ENCODE data around the gene MLYCD.

The MLYCD gene

DNA sequence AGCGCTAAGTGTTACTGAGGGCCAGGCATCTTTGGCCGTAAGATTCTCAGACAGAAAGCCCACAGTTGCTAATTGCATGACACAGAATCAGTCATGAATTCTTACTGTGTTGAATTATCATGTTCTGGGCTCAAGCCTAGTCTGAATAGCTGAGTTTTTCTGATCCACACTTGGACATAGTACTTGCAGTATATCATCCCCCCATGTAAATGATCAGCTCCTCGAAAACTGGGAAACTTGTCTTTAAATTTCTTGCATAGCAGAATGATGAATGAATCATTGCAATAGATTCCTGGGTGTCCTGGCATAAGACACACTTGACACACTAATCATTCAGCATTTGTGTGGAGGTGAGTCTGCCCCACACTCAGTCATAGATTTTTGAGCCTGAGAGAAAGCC, 2.2 kb downstream of the MLYCD start:
- ChIA-PET CTCF (interaction anchor here (1.0 kb wide), 1 partner anchor 26 kb away, joined by 3 read pairs; no protein-coding TSS in a partner anchor), POLR2A (ENCODE audit: low non-redundant PET) (no interaction called here)
- TF ChIP-seq, protein P1, sequence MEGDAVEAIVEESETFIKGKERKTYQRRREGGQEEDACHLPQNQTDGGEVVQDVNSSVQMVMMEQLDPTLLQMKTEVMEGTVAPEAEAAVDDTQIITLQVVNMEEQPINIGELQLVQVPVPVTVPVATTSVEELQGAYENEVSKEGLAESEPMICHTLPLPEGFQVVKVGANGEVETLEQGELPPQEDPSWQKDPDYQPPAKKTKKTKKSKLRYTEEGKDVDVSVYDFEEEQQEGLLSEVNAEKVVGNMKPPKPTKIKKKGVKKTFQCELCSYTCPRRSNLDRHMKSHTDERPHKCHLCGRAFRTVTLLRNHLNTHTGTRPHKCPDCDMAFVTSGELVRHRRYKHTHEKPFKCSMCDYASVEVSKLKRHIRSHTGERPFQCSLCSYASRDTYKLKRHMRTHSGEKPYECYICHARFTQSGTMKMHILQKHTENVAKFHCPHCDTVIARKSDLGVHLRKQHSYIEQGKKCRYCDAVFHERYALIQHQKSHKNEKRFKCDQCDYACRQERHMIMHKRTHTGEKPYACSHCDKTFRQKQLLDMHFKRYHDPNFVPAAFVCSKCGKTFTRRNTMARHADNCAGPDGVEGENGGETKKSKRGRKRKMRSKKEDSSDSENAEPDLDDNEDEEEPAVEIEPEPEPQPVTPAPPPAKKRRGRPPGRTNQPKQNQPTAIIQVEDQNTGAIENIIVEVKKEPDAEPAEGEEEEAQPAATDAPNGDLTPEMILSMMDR (conservative IDR thresholded peaks at IDR 0.05; ENCODE audit: low read depth), result no peak
- DNase-seq (ENCODE audit: low spot score), result no peak
- no peak overlapping the region for H3K27ac ChIP-seq

DNA sequence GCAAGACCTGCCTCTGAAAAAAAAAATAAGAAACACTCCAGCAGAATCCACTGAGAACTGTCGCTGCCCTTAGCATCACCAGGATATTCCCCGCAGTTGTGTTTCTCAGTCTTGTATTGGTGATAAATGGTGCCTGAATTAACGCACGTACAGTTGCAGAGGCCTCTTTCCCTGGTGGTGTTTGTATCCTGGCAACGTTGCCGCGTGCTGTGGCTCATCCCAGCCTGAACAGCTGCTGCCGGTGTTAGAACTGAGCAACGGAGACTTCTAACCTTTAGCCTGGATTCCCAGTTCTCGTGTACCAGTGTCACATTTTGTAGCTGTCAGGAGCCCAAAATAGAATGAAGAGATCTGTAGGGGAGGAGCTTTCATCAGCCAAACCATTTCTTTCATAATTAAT, 4.8 kb downstream of the MLYCD start:
- ChIA-PET CTCF (interaction anchor here (0.7 kb wide), 1 partner anchor 51 kb away, joined by 3 read pairs; no protein-coding TSS in a partner anchor), POLR2A (ENCODE audit: low non-redundant PET) (no interaction called here)
- TF ChIP-seq, protein P1 (conservative IDR thresholded peaks at IDR 0.05; ENCODE audit: low read depth), result no peak
- no peak for DNase-seq (ENCODE audit: low spot score)
- no peak overlapping the region for H3K27ac ChIP-seq

DNA sequence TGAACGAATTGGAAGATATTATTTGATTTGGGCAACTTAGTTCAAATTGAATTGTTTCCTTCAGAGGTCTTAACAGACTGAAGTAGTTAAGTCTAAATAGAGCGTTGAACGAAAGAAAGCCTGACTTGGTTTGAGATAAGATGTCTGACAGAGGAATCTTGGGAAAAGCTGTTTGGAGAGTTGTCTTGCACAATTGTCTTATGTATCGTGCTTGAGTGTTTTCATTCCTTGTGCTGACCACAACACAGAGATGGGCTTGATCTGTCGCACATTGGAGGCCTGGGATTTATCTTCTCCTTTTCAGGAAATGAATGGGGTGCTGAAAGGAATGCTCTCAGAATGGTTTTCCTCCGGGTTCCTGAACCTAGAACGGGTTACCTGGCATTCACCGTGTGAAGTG, 7.8 kb downstream of the MLYCD start:
- no peak for DNase-seq (ENCODE audit: low spot score)
- TF ChIP-seq, protein P1 (conservative IDR thresholded peaks at IDR 0.05; ENCODE audit: low read depth), result no peak
- CTCF ChIA-PET, result interaction anchor here (0.6 kb wide), 1 partner anchor 556 kb away, joined by 4 read pairs; no protein-coding TSS in a partner anchor
- no peak overlapping the region for H3K27ac ChIP-seq
- POLR2A ChIA-PET (ENCODE audit: low non-redundant PET), result no interaction called here

DNA sequence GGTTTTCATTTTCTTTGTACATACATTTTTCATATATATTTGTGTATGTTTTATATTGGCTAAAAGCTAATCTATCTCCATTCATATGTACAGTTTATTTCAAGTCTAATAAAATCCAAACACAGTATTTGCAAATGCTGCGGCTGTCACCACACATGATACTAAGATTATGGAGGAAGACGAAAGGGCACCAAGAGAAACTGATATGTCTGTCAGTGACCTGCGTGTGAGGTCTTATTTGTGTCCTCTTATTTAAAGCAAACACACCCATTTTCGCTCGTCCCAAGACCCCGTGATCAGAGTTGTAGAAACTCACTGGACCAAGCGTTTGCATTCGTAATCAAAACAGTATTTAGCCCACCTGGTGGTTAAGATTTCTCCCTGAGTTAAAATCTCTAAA, 8.2 kb downstream of the MLYCD start:
- no peak overlapping the region for H3K27ac ChIP-seq
- TF ChIP-seq, protein P1 (conservative IDR thresholded peaks at IDR 0.05; ENCODE audit: low read depth), result no peak
- DNase-seq (ENCODE audit: low spot score), result no peak
- CTCF ChIA-PET, result interaction anchor here (0.6 kb wide), 1 partner anchor 556 kb away, joined by 4 read pairs; no protein-coding TSS in a partner anchor
- POLR2A ChIA-PET (ENCODE audit: low non-redundant PET), result no interaction called here

DNA sequence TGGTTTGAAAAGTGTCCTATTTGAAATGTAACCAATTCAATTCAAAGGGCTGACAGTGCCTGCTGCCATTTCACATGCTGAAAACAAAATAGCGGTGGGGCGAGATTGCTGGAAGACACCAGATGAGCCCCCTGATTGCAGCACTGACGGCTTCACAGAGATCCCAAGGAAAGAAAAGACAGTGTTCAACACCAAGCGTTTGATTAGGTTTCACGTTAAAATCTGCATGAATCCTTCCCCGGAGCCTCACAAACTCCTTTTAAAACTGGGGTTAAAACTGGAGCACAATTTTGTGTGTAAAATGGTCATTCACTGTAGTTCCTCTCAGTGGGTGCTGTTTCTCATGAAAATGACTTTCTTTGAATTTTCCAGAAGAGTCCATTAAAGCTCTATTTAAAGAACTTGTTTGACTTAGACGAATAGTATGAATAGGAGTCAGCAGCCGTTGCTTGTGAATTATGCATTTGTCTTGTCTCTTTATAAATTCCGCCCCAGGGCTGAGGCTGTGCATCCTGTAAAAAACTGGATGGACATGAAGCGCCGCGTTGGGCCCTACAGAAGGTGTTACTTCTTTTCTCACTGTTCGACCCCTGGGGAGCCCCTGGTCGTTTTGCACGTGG, 8.8 kb downstream of the MLYCD start:
- H3K27ac ChIP-seq, result no peak overlapping the region
- TF ChIP-seq, protein P1 (conservative IDR thresholded peaks at IDR 0.05; ENCODE audit: low read depth), result no peak
- POLR2A ChIA-PET (ENCODE audit: low non-redundant PET), result no interaction called here
- CTCF ChIA-PET, result interaction anchor here (0.6 to 0.7 kb wide), 2 partner anchors 198 to 557 kb away, joined by 3 to 4 read pairs; no protein-coding TSS in a partner anchor
- DNase-seq (ENCODE audit: low spot score), result no peak

DNA sequence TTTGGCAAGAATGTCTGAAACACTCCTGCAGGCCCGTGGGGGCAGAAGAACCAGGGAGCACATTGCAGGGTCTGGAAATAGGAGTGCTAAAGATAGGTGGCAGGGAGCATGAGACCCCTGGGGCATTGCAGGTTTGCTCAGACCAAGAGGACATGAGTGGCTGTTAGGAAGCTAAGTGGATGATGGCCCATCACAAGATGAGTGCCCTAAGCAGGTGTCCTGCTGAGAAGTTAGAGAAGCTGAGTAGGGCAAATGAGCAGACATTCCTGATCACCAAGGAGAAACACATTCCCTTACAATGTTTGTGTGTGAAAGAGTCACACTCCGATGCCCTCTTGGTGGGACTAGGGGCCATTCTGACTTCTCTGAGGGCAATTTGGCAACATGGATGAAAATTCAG, 9.9 kb downstream of the MLYCD start:
- TF ChIP-seq, protein P1 (conservative IDR thresholded peaks at IDR 0.05; ENCODE audit: low read depth), result no peak
- ChIA-PET POLR2A (ENCODE audit: low non-redundant PET) (no interaction called here), CTCF (interaction anchor here (0.7 kb wide), 1 partner anchor 197 kb away, joined by 3 read pairs; no protein-coding TSS in a partner anchor)
- DNase-seq (ENCODE audit: low spot score), result no peak
- H3K27ac ChIP-seq, result no peak overlapping the region

Data from RWPE1 (cell line).